ENCODE measurements around the gene NEU1.

DNA sequence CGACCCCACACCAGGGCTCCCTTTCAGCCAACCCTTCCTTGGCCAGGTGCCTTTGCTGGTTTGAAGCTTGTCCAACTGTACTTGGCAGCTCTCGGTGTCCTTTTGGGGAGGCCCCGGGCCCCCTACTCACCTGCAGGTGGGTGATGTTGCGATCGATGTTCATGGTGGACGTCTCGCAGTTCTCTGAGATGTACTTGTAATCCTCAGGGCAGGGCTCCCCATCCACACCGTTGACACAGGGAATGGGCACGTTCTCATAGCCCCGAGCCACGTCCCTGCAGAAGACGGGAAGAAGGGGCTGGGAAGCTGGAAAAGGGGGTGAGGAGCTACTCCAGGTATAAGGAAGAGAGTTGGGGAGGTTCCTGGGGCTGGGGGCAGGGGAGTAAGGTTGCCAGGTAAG, 21.1 kb upstream of the NEU1 start:
- TF ChIP-seq, protein P1, sequence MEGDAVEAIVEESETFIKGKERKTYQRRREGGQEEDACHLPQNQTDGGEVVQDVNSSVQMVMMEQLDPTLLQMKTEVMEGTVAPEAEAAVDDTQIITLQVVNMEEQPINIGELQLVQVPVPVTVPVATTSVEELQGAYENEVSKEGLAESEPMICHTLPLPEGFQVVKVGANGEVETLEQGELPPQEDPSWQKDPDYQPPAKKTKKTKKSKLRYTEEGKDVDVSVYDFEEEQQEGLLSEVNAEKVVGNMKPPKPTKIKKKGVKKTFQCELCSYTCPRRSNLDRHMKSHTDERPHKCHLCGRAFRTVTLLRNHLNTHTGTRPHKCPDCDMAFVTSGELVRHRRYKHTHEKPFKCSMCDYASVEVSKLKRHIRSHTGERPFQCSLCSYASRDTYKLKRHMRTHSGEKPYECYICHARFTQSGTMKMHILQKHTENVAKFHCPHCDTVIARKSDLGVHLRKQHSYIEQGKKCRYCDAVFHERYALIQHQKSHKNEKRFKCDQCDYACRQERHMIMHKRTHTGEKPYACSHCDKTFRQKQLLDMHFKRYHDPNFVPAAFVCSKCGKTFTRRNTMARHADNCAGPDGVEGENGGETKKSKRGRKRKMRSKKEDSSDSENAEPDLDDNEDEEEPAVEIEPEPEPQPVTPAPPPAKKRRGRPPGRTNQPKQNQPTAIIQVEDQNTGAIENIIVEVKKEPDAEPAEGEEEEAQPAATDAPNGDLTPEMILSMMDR (IDR thresholded peaks at IDR 0.05): no peak
- TF ChIP-seq POLR2AphosphoS5 (IDR thresholded peaks at IDR 0.05): no peak
- TF ChIP-seq EP300 (IDR thresholded peaks at IDR 0.05): no peak
- TF ChIP-seq POLR2A (IDR thresholded peaks at IDR 0.05): no peak
